ENCODE measurements around the gene RTP3.
"Not testable (repeated sequence)": the region's sequence is repeated elsewhere in the genome, so short reads cannot be mapped to it uniquely, and the experiment has no call there.

Gene RTP3

DNA sequence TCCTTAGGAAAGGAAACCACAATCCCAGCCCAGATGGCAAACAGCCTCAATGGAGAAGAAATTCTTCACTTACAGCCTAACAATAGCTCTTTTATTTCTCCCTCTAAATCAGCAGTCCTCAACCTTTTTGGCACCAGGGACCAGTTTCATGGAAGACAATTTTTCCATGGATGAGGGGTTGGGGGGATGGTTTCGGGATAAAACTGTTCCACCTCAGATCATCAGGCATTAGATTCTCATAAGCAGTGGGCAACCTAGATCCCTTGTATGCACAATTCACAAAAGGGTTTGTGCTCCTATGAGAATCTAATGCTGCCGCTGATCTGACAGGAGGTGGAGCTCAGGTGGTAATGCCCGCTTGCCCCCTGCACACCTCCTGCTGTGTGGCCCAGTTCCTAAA is 50.8 kb downstream of the RTP3 start:
- not testable (repeated sequence) for DNase-seq

DNA sequence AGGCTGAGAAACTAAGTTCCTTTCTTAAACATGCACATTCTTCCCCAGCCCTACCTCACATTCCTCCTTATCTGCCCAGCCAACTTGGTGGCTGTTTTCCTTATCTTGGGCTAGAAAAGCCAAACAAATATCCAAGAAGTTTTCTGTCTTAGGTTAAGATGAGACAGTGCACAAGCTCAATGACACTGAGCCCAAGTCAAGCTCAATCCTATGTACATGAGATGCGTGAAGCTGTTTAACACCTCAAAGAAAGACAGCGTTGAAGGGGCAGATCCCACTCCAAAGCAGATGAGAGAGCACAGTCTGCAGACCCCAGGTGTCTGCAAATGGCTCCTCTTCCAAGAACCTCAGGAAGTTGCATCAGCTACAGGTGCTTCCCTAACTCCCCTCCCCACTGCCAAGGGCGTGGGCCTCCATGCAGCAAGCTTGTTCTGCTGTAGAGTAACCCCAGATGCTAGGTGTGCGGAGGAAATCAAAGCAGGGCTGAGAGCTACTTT is 51.7 kb downstream of the RTP3 start:
- peak; percentile 84 for DNase-seq

DNA sequence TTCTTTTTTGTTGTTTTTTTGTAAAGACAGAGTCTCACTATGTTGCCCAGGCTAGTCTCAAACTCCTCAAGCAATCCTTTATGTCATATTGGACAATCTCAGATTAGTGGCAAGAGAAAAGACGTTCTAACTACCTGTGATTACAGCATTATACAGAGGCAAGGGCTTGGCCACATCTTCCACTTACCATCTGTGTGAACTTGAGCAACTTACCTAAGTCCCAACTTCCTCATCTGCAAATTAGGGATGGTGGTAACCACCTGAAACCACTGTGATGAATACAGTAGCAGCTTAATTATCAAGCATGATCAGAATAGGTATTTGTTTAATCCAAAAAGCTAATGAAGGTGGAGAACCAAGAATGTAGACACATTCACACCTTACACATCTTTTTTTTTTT is 52.2 kb downstream of the RTP3 start:
- peak; percentile 57 for DNase-seq
